Globus pallidus (tissue), 1 donor: ENCODE results near the gene SRGAP1.

ENCODE experiments used
- DNase-seq: peaks from one replicate; pipeline ENCODE4 v3.0.0-alpha.2; 2015; ENCODE audit warnings: low spot score

SRGAP1 gene

GRCh38 chr12:63844391-63845341 lies at the start of gene SRGAP1:
Gene SRGAP1 (plus strand): TSS chr12:63844700. CDS start chr12:63844817, 117 bp downstream.
- peak; percentile 71 for DNase-seq

GRCh38 chr12:63795032-63795687 lies 49.3 kb upstream of the SRGAP1 start:
- no peak for DNase-seq

GRCh38 chr12:63795944-63796343 lies 48.6 kb upstream of the SRGAP1 start:
- DNase-seq, result no peak

- peak; percentile 65 for DNase-seq
These were observed 42.4 kb upstream of the SRGAP1 start for GRCh38 chr12:63802012-63802608.

GRCh38 chr12:63804746-63805145 lies 39.8 kb upstream of the SRGAP1 start:
- no peak for DNase-seq

GRCh38 chr12:63805704-63806672 lies 38.5 kb upstream of the SRGAP1 start:
- no peak for DNase-seq

GRCh38 chr12:63808631-63809030 lies 35.9 kb upstream of the SRGAP1 start:
- DNase-seq, result no peak

GRCh38 chr12:63809566-63809965 lies 34.9 kb upstream of the SRGAP1 start:
- no peak for DNase-seq

GRCh38 chr12:63811334-63811733 lies 33.2 kb upstream of the SRGAP1 start:
- DNase-seq, result no peak

GRCh38 chr12:63811755-63812154 lies 32.7 kb upstream of the SRGAP1 start:
- DNase-seq, result no peak

- no peak for DNase-seq
These were observed 30.2 kb upstream of the SRGAP1 start for GRCh38 chr12:63814146-63814772.

GRCh38 chr12:63815482-63815852 lies 29.0 kb upstream of the SRGAP1 start:
- no peak for DNase-seq

- DNase-seq, result no peak
These were observed 28.5 kb upstream of the SRGAP1 start for GRCh38 chr12:63816031-63816430.

GRCh38 chr12:63820427-63820826 lies 24.1 kb upstream of the SRGAP1 start:
- no peak for DNase-seq

GRCh38 chr12:63821781-63822251 lies 22.7 kb upstream of the SRGAP1 start:
- no peak for DNase-seq

- DNase-seq, result no peak
These were observed 22.1 kb upstream of the SRGAP1 start for GRCh38 chr12:63822352-63822751.

GRCh38 chr12:63823040-63823439 lies 21.5 kb upstream of the SRGAP1 start:
- DNase-seq, result no peak

- peak; percentile 54 for DNase-seq
These were observed 18.4 kb upstream of the SRGAP1 start for GRCh38 chr12:63826006-63826585.

GRCh38 chr12:63828867-63829266 lies 15.6 kb upstream of the SRGAP1 start:
- DNase-seq, result no peak

GRCh38 chr12:63836046-63836445 lies 8.5 kb upstream of the SRGAP1 start:
- no peak for DNase-seq

GRCh38 chr12:63836936-63837335 lies 7.6 kb upstream of the SRGAP1 start:
- no peak for DNase-seq
